ENCODE data around the gene TNPO2.

TNPO2 gene

DNA sequence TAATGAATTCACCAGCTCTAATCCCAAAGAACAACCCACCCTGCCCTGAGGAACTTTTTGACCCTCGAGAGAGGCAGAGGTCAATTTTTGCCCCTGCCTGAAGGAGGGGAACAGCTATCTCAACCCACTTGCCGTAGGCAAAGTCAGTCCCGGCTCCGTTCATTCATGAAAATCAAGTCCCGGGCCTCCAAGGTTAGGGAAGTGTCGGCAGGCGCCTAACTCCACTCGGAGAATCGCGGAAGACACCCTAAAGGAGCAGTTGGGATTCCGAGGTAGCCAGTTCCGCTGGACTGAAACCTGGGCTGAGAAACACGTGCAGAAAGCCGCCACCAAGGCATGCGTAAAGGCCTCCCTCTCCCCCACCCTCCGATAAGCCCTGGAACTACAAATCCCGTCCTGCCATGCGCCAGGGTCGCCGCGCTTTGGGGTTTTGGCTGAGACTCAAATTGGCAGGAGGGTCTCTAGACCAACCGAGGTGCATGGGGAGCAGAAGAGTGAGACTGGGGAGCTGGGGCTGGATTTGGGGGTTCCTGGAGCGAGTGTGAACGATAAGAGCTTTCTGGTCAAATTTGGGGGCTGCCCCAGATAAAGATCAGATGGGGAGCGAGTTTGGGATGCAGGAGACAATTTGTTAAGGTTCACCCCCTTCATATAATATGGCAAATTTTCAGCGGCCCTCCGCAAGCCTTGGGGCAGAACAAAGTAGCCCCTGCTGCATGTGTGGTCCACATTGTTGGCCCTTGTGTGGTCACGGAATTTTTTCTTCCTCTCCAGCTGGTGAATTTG is at the start of gene TNPO2:
Gene TNPO2 (minus strand): TSS at position 292 of the 786 bp plus-strand sequence. CDS start 2,955 bp downstream, outside the sequence.
- peak; percentile 73 for DNase-seq (ENCODE audit: low spot score)

DNA sequence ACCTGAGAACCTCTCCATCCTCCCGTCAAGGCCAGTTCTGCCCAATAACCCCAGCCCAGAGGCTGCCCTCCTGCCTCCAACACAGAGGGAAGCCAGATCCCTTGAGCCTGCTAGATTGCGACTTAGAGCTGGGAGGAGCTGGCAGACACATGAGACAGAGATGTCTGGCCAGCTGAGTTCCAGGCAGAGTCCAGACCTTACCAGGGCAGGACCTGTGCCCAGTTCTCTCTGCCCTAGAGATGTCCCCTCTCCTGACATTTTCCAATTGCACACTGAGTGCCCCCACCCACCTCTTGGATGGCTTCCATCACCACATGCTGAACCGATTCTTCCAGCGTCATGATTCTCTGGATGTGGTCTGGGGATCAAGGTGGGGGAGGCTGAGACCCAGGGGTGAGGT is 48.6 kb upstream of the TNPO2 start:
- no peak for DNase-seq (ENCODE audit: low spot score)

DNA sequence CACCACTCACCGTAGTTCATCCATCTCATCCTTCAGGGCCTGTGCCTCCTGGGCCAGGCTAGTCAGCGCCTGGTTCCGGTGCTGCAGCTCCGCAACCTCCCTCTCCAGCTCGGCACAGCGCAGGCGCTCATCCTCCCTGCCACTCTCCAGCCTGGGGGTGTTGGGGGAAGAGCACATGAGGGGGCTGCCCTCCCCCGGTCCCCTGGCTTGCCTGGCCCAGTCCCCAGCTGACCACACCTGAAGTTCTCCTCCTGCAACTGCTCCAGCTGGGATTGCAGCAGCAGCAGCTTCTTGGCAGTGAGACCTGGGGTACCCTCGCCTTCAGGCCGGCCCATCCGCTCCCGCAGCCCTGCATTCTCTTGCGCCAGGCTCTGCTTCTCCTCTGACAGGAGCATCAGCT is 47.2 kb upstream of the TNPO2 start:
- no peak for DNase-seq (ENCODE audit: low spot score)

DNA sequence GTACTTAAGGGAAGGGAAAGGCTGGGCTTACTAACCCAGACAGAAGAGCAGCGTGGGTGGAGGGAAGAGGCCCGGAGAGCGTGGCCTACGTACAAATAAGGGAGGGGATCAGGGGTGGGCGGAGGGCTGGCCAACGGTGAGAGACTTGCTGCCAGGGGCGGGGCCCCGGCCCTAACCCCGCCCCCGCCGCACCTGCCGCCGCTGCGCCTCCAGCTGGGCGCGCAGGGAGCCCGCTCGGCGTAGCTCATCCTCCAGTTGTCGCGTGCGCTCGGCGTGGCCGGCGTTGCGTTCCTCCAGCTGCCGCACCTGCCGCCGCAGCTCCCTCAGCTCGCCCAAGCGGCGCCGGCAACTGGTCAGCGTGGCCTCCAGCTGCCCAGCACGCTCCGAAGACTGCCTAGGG is 46.0 kb upstream of the TNPO2 start:
- DNase-seq (ENCODE audit: low spot score): no peak

DNA sequence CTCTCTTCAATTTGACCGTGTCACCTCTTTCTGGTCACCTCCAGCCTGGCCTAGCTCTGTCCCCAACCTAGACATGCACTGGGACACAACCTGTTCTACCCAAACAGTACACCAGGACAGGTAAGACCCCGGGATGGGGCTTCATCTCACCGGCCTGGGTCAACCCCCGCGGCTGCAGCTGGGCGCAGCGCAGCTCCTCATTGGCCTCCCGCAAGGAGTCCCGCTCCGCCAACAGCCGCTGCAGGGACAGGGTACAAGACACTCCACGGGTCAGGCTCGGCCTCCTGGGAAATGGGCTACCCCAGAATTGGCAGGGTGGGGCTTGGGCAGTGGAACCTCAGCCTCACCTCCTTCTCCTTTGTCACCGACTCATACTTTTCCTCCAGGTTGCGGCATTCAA is 43.9 kb upstream of the TNPO2 start:
- no peak for DNase-seq (ENCODE audit: low spot score)

DNA sequence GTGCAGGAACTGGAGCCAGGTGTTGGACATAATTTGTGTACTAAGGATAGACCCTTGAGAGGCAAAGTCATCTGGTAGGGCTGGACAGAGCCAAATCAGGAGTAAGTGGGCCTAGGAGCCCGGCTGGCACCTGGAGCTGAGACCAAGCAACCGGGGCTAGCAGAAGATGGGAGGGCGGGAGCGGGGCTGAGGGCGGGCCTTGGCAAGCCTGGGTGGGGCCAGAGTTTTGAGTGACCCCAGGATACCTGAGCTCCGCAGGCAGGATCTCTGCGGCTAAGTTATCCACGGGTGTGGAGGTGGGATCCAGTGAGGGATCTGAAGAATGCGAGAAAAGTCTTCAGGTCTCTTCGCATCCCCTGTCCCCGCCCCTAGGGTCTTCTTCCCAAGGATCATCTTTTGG is 43.4 kb upstream of the TNPO2 start:
- no peak for DNase-seq (ENCODE audit: low spot score)

DNA sequence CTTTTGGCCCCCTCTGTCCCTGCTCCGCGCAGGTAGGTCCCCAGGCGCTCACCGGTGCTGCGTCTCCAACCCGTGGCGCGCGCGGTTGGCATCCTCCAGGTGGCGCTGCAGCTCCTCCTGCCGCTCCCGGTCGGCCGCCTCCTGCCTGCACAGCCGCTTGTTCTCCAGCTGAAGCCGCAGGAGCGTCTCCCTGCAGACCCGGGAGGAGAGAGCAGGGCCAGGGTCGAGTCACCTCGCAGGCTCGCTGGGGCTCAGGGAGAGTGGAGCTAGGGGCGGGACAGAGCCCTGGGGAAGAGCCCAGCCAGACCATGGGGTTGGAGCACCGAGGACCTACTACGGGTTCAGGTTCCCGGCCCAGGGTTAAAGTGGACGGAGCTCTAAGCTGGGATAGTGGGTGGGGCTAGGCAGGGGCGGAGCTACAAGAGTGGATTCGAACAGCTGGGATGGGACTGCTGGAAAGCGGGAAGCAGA is 42.4 kb upstream of the TNPO2 start:
- DNase-seq (ENCODE audit: low spot score): peak; percentile 69

DNA sequence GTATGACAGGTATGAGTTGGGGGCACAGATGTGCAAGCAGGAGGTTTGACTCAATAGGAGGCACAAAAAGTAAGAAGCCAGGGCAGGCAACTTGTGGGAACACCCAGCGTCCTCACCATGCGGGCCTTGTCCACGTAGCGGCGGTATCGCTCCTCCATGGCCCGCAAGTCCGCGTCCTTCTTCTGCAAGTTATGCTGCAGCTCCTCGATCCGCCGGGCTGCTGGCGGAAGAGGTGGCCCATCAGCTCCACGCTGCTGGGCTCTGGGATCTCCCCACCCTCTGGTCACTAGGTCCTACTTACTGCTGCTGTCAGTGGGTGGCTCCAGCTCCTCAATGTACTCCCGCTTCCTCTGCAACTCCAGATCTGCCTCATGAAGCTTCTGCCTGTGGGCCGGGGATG is 41.0 kb upstream of the TNPO2 start:
- no peak for DNase-seq (ENCODE audit: low spot score)

DNA sequence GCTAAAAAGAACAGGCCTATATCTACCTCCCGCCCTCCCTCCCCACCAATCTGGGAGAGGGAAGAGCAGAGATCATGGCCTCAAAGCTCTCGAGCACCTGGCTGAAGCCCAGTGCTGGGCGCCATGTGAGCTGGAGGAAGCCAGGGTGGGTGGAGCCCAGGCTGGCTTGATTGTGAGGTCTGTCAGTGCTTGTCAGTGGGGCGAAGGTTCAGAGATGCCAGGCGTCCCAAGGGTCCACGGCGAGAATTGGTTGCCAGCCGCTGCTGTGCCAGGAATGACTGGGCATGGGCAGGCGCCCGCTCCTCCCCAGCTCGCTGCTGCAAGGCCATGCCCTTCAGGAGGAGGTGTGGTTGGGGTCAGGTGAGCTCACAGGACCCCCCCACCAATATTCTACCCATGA is 39.4 kb upstream of the TNPO2 start:
- DNase-seq (ENCODE audit: low spot score): no peak

DNA sequence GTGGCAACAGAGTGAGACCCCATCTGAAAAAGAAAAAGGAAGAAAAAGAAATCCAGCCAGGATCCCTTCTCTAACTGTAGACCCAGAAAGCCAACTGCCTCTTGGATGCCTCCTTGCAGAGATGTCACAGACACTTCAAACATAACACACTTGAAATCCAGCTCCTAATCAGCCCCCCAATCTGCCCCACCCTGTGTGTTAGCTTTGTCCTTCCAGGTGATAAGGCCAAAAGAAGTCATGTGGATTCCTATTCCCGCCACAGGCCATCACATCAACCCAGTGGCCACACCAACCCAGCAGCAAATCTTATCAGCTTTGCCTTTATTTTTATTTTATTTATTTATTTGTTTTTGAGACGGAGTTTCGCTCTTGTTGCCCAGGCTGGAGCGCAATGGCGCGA is 36.0 kb upstream of the TNPO2 start:
- DNase-seq (ENCODE audit: low spot score): no peak

DNA sequence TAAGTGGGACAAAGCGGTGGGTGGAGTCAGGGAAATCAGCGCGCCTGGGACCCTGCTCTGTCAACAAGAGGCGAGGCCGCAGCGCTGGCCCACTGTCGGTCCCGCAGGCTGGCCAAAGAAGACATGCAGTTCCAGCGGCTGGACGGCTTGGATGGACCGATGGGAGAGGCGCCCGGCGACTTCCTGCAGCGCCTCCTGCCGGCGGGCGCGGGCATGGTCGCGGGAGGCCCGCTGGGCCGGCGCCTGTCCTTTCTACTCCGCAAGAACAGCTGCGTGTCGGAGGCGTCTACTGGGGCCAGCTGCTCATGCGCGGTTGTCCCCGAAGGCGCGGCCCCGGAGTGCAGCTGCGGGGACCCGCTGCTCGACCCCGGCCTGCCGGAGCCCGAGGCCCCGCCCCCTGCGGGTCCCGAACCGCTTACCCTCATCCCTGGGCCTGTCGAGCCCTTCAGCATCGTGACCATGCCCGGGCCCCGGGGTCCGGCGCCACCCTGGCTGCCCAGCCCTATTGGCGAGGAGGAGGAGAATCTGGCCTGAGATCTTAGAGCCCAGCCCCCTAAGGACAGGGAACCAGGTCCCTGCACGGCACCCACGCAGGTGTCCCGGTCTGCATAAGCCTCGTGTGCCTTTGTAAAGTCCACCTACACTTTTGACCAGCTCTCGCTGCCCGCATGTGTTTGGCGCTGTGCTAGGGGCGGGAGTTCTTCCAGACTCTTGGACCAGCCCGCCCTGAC is 34.0 kb upstream of the TNPO2 start:
- peak; percentile 48 for DNase-seq (ENCODE audit: low spot score)

DNA sequence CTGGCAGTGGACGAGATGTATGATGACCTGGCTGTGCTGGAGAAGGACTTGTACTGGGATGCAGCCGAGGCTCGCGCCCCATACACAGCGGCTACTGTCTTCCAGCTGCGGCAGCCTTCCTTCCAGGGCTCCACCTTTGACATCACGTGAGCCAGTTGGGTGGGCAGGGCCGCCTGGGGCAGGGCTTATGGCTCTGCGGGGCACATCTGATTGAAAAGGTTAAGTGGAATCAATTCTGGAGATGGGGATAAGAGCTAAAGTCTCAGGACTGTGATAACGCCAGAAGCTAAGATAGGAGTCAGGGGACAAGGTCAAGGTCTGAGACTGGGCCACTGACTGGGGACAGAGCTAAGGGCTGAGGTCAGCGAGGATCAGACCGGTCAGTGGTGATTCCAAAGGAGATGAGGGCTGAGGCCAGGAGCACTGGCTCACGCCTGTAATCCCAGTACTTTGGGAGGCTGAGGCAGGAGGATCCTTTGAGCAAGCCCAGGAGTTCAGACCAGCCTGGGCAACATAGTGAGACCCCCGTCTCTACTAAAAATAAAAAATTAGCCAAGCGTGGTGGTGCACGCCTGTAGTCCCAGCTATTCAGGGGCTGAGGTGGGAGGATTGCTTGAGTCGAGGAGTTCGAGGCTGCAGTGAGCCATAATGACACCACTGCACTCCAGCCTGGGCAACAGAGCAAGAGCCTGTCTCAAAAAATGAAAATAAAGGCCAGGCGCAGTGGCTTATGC is 32.6 kb upstream of the TNPO2 start:
- DNase-seq (ENCODE audit: low spot score): no peak

DNA sequence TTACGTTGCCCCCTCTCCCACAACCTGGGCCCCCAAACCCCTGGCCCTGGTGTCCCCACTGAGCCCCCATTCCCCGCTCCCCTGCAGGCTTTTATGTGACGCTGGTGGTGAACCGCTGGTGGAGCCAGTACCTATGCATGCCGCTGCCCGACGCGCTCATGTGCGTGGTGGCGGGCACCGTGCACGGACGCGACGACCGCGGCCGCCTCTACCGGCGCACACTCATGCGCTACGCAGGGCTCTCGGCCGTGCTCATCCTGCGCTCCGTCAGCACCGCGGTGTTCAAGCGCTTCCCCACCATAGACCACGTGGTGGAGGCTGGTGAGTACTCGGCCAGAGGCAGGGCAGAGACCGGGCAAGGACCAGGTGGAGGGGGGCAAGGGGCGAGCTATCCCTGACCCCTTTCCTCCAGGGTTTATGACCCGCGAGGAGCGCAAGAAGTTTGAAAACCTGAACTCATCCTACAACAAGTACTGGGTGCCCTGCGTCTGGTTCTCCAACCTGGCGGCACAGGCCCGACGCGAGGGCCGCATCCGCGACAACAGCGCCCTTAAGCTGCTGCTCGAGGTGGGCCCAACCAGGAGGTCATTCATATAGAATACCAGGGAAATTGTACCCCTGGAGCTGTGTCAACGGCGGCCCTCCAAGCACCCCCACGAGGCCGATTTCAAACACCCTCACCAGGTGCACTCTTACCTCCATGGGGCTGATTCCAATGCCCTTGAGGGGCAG is 30.9 kb upstream of the TNPO2 start:
- no peak for DNase-seq (ENCODE audit: low spot score)

DNA sequence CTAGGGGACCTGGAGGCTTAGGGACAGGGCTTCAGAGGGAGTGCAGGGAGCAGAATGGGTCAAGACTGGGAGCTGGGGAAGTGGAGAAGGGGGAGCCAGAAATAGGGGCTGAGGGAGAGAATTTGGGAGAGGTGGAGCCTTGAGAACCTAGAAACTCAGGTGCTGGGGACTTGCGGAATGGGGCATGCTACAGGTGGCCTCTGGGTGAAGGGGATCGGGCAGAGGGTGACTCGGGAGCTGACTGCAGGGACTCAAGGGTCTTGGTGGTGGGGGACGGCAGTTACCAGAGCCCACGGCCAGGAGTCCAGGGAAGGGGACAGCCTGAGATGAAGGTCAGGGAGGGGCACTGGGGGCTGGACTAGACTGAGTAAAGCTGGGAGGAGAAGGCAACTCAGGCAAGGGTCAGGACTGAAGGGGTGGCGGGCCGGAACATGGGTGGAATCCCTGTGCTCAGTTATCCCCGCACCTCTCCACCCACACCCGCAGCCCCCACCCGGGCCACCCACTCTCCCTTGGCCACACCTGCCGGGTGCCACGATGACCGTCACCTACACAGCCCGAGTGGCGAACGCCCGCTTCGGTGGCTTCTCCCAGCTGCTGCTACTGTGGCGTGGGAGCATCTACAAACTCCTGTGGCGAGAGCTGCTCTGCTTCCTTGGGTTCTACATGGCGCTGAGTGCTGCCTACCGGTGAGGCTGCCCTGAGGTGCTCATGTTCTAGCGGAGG is 28.5 kb upstream of the TNPO2 start:
- DNase-seq (ENCODE audit: low spot score): no peak

DNA sequence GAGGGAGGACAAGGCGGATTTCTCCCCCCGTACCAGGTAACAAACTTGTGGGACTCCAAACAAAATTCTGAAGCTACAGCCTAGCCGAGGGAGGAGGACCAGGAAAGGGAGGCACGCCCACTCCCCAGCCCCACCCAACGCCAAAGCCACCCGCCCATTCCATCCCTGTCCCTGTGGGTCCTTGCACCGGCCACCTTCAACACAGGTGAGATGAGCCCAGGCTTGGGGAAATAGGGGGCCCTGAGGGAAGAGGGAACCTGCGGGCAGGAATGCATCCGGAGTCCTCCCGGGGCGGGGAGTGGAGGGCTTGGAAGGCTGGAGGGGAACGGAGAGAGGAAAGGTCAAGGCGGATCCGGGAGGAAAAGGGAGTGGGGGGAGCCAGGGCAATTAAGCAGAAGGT is 27.9 kb upstream of the TNPO2 start, which contains the start of gene BEST2:
Gene BEST2 (plus strand): TSS at position 157 of the 400 bp plus-strand sequence. CDS start 802 bp downstream, outside the sequence.
- DNase-seq (ENCODE audit: low spot score): no peak

DNA sequence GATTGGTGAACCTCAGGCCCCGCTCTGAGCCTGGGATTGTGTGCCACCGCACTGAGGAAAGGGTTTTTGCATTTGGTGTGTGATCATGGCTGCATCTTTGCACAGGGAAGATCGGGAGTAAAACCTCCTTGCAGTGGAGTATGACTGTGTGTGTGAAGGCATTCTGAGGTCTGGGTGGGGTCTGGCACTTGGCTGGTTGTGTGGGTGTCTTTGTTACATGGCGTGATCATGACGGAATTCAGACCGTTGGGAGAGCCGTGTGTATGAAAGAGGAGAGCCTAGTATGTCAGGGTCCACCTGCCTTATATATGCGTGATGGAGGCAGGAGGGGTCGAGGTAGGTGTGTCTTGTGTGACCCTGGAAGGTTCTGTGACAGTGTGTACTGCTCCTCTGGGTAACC is 27.1 kb upstream of the TNPO2 start:
- no peak for DNase-seq (ENCODE audit: low spot score)

DNA sequence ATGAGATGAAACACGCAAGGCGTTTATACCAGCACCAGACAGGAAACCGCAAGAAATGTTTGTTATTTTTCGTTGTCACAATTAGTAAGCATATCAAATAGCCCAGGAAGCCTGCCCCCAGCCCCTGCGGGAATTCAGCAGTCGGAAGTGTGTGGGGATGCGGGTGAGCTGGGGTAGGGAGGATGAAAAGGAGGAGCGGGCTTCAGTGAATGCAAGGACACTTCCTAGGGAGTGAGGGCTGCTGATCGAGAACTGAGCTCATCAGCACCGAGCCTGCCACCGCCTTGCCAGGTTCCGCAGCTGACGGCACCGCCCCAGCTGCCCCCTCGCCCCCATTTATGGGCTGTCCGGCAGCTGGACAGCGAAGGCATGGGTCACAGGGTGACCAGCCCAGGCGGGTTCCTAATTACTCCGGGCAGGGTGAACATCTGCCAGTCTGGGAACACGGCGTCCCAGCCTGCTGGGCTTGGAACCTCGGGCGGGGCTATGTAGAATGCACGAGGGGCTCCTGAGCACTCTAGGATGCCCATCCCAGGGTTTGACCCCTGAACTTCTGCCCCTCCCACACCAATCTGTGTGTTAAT is 26.3 kb upstream of the TNPO2 start:
- no peak for DNase-seq (ENCODE audit: low spot score)

DNA sequence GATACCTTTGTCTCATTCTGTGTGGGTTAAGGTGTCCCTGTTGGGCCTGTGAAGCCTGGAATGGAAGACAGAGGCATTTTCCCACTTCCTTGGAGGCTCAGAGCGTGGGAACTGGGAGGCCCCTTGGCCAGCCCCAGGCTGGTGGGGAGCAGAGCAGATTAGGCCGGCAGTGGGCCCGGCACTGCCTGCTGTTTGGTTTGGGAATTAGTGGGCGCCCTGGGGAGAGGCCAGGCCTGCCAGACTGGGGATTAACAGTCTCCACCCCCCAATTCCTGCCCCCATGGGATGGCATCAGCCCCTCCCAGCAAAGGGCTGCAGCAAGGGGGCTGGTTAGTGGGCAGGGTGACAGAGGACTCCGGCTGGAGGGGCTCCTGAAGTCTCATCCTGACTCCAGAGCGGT is 24.8 kb upstream of the TNPO2 start:
- no peak for DNase-seq (ENCODE audit: low spot score)

DNA sequence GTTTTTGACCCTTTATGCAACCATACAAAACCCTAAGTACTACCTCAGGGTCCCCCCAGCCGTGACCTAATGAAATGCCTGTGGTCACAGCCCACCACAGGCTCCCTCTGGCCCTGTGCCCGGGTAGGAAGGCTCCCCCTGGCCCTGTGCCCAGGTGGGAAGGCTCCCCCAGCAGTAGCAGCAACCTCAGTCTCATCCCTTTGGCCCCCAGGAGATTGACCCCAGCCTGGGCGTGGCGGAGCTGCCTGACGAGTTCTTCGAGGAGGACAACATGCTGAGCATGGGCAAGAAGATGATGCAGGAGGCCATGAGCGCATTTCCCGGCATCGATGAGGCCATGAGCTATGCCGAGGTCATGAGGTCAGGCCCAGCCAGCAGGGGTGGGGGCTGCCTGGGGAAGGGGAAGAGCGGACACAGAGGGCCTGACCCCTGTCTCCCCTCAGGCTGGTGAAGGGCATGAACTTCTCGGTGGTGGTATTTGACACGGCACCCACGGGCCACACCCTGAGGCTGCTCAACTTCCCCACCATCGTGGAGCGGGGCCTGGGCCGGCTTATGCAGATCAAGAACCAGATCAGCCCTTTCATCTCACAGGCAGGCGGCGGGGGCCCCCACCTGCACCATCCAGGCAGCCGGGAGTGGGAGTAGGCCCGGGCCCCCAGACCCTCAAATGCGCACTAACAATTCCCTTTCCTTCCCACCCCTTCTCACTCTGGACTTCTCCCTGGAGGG is 21.6 kb upstream of the TNPO2 start:
- DNase-seq (ENCODE audit: low spot score): no peak

DNA sequence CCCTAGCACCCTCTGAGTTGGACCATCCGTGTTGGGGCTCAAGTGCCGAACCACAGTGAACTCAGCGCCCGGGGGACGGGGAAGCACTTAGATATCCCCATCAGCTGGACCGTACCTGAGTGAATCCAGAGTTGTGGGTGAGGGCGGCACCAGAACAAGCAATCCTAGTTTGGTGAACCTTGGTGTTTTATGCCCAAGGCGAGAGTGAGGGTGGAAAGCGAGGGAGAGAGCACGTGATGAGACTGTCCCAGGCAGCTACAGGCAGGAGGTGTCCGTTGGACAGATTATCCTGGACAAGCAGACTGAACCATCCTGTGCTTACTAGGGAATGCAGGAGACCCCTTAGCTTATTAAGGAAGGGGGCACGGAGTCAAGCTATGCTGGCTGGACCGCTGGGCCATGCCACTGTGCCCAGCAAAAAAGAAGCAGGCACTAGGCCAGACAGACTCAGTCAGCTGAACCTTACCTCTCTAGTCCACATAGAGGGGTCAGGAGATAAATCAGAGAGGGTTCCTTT is 14.2 kb upstream of the TNPO2 start:
- DNase-seq (ENCODE audit: low spot score): no peak
